Measurements from ENCODE around the gene PIK3C3.

GRCh38 chr18:41985914-41986313 is 30.9 kb downstream of the PIK3C3 start:
- no peak for TF ChIP-seq POLR2AphosphoS5 (IDR thresholded peaks at IDR 0.05; ENCODE audit: insufficient read depth in 1 of 2, low read depth in 1 of 2)
- no peak for TF ChIP-seq CTCF (IDR thresholded peaks at IDR 0.05)
- TF ChIP-seq POLR2A (IDR thresholded peaks at IDR 0.05), result no peak
